ENCODE results near the gene VAMP5.

Gene VAMP5

DNA sequence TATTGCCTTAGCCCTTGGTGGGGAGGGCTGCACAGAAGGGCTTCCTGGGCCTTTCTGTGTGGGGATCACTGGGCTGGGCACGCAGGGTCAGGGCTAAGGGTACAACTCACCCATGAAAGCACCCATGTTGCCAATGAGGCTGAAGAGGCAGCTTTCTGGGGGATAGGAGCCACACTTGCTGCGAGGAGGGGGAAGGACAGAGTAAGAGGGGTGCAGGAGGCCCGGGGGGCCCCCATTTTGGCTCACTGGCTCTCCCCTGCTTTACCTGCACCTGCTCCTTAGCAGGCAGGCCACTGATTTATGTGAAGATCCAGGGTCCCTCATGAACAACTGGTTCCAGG lies 16.0 kb downstream of the VAMP5 start:
- H3K27ac ChIP-seq (ENCODE audit: low read length): no peak overlapping the region
- no peaks in the 10 kb centered on the region for H3K27me3 ChIP-seq (replicated peaks; ENCODE audit: insufficient read depth, low read length)
- 0 out of 2 replicates have a peak, but pooled peaks cover 10% of the 10 kb centered on the region for H3F3A ChIP-seq (ENCODE audit: insufficient read depth, low read length)
- no peaks in the 10 kb centered on the region for H3K36me3 ChIP-seq (replicated peaks; ENCODE audit: insufficient read depth, low read length)
- no peaks in the 10 kb centered on the region for H3K9me3 ChIP-seq (replicated peaks; ENCODE audit: insufficient read depth, low read length)
- H3K4me2 ChIP-seq (ENCODE audit: low read depth, low read length): no peak overlapping the region
- peaks cover 21% of the 10 kb centered on the region for H3K79me2 ChIP-seq (ENCODE audit: low read length)
- H3K4me3 ChIP-seq (ENCODE audit: low read length): no peak overlapping the region
- H3K9ac ChIP-seq (ENCODE audit: low read length): no peak overlapping the region
- H3K4me1 ChIP-seq (ENCODE audit: low read length): peaks cover 10% of the 10 kb centered on the region
- no peak overlapping the region for H2AFZ ChIP-seq (ENCODE audit: low read length)
- TF ChIP-seq EZH2 (optimal IDR thresholded peaks at IDR 0.05; ENCODE audit: low read depth, low read length) (no peak), EZH2phosphoT487 (IDR thresholded peaks at IDR 0.05; ENCODE audit: low read length) (no peak)
- TF ChIP-seq, protein P1, sequence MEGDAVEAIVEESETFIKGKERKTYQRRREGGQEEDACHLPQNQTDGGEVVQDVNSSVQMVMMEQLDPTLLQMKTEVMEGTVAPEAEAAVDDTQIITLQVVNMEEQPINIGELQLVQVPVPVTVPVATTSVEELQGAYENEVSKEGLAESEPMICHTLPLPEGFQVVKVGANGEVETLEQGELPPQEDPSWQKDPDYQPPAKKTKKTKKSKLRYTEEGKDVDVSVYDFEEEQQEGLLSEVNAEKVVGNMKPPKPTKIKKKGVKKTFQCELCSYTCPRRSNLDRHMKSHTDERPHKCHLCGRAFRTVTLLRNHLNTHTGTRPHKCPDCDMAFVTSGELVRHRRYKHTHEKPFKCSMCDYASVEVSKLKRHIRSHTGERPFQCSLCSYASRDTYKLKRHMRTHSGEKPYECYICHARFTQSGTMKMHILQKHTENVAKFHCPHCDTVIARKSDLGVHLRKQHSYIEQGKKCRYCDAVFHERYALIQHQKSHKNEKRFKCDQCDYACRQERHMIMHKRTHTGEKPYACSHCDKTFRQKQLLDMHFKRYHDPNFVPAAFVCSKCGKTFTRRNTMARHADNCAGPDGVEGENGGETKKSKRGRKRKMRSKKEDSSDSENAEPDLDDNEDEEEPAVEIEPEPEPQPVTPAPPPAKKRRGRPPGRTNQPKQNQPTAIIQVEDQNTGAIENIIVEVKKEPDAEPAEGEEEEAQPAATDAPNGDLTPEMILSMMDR (IDR thresholded peaks at IDR 0.05; ENCODE audit: low read length): no peak
- no peaks in the 10 kb centered on the region for H4K20me1 ChIP-seq (ENCODE audit: insufficient read depth, low read length)
- DNase-seq: no peak
- no peaks in the 10 kb centered on the region for H3K9me2 ChIP-seq (replicated peaks; ENCODE audit: insufficient read depth, low read length)

DNA sequence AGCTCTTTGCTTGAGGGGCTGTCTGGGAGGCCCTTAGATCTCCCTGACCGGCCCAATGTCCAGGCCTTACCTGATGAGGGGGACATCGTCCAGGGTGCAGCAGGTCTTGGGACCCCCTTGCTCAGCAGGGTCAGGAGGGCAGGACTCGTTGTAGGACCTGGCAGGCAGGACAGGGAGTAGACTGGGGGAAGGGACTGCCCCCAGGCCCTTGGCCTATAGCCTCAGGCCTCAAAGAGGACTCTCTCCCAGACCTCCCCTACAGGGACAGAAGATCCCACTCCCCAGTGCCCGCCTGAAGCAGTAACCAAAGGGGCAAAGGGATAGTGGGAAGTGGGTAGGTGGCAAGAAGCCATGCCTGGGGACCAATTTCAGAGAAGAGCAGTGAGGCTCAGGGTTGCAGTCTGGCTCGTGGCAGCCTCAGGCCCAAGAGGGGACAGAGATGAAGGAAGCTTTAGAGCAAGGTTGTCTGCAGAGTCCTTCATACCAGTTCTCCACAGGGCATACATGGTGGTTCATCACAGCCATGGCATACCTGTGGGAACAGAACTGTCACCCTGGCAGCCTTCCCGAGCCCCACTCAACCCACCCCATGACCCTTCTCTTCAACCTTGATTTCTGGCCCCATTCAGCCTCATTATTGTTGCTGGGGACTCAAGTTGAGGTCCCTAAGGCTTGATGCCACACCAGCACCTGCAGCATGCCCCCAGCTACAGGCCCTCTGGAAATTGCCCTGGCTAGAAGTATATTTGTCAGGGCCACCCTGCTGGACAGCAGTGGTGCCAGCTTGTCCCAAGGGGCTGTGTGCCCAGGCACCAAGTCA lies 16.9 kb downstream of the VAMP5 start:
- TF ChIP-seq EZH2phosphoT487 (IDR thresholded peaks at IDR 0.05; ENCODE audit: low read length) (no peak), EZH2 (optimal IDR thresholded peaks at IDR 0.05; ENCODE audit: low read depth, low read length) (no peak)
- TF ChIP-seq, protein P1 (IDR thresholded peaks at IDR 0.05; ENCODE audit: low read length): no peak
- Histone ChIP-seq H3K4me3 (ENCODE audit: low read length) (peak overlapping the region; percentile 82), H3K36me3 (replicated peaks; ENCODE audit: insufficient read depth, low read length) (no peaks in the 10 kb centered on the region), H3K4me1 (ENCODE audit: low read length) (peaks cover 10% of the 10 kb centered on the region), H4K20me1 (ENCODE audit: insufficient read depth, low read length) (no peaks in the 10 kb centered on the region), H3K79me2 (ENCODE audit: low read length) (peaks cover 15% of the 10 kb centered on the region), H3K27ac (ENCODE audit: low read length) (no peak overlapping the region), H3K9ac (ENCODE audit: low read length) (no peak overlapping the region), H3F3A (ENCODE audit: insufficient read depth, low read length) (0 out of 2 replicates have a peak, but pooled peaks cover 10% of the 10 kb centered on the region), H3K9me2 (replicated peaks; ENCODE audit: insufficient read depth, low read length) (no peaks in the 10 kb centered on the region), H3K4me2 (ENCODE audit: low read depth, low read length) (peak overlapping the region; percentile 62; the same call in 1 of the 2 replicates), H3K9me3 (replicated peaks; ENCODE audit: insufficient read depth, low read length) (no peaks in the 10 kb centered on the region), H3K27me3 (replicated peaks; ENCODE audit: insufficient read depth, low read length) (no peaks in the 10 kb centered on the region), H2AFZ (ENCODE audit: low read length) (no peak overlapping the region)
- no peak for DNase-seq

DNA sequence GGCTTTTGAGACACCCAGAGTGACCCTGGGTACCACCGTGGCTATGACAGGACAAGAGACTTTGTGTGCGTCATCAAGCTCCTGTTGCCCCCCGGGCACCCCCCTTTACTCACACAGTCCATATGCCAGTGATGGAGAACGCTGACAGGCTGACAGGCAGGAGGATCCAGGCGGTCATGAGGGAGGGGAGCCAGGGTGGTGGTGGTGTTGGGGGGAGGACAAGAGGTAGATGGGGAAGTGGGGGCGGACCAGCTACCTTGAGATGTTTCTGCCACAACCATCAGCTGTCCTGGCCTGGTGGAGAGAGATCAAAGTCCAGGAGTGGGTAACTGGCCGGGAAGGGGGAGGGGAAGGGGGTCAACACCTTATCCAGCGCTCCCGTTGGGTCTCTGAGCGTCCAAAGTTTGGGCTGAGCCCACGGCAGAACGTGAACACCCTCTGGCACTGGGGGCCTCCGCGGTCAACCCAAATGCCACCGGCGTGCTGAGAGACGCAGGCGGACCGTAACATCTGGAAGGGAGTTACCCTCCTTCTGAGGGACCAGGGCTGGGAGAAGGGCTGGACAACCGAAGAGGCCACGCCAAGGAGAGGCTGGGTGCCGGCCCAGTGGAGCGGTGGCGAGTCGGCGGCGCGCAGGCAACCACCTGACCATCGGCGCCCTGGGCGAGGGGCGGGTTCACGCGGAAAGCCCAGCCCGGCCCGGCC lies 17.7 kb downstream of the VAMP5 start:
- DNase-seq: no peak
- Histone ChIP-seq H3K79me2 (ENCODE audit: low read length) (peaks cover 7% of the 10 kb centered on the region), H3K36me3 (replicated peaks; ENCODE audit: insufficient read depth, low read length) (no peaks in the 10 kb centered on the region), H3K27ac (ENCODE audit: low read length) (no peak overlapping the region), H3K4me1 (ENCODE audit: low read length) (peaks cover 5% of the 10 kb centered on the region; the same call in 1 of the 2 replicates), H3K9me3 (replicated peaks; ENCODE audit: insufficient read depth, low read length) (no peaks in the 10 kb centered on the region), H3K27me3 (replicated peaks; ENCODE audit: insufficient read depth, low read length) (no peaks in the 10 kb centered on the region), H2AFZ (ENCODE audit: low read length) (peak overlapping the region; percentile 82; the same call in 1 of the 2 replicates), H3K9ac (ENCODE audit: low read length) (peak overlapping the region; percentile 53; the same call in 1 of the 2 replicates), H3K4me2 (ENCODE audit: low read depth, low read length) (peak overlapping the region; percentile 62), H3K9me2 (replicated peaks; ENCODE audit: insufficient read depth, low read length) (no peaks in the 10 kb centered on the region), H3F3A (ENCODE audit: insufficient read depth, low read length) (0 out of 2 replicates have a peak, but pooled peaks cover 10% of the 10 kb centered on the region), H3K4me3 (ENCODE audit: low read length) (peak overlapping the region; percentile 82), H4K20me1 (ENCODE audit: insufficient read depth, low read length) (no peaks in the 10 kb centered on the region)
- TF ChIP-seq EZH2phosphoT487 (IDR thresholded peaks at IDR 0.05; ENCODE audit: low read length) (no peak), EZH2 (optimal IDR thresholded peaks at IDR 0.05; ENCODE audit: low read depth, low read length) (no peak)
- TF ChIP-seq, protein P1 (IDR thresholded peaks at IDR 0.05; ENCODE audit: low read length): no peak

All from MM.1S (cell line).